K562 (cell line): ENCODE measurements around the gene SPDYA. TPM values are rescaled to one million over a fixed set of nuclear protein-coding genes. Genes with fewer than 3 reads are reported as not detected.

ENCODE experiments used
- CREB5 ChIP-seq: fragments of 250-450 bp; sonication (Bioruptor Pico); IDR thresholded peaks from 2 replicates; pipeline ENCODE4 v1.5.0; 2020; ENCODE audit warnings: mild to moderate bottlenecking
- TAF7 ChIP-seq: fragments of 450-650 bp; IDR thresholded peaks from 2 replicates; pipeline ENCODE4 v1.6.1; 2016; ENCODE audit warnings: missing genetic modification characterization, missing compliant biosample characterization
- TCF3 ChIP-seq: sonication (generic); formaldehyde crosslinking; IDR thresholded peaks from 2 replicates; pipeline ENCODE4 v1.4.0; 2020; ENCODE audit warnings: mild to moderate bottlenecking, missing genetic modification reagents
- ZNF318 ChIP-seq, 2 experiments: fragments of 450-650 bp; IDR thresholded peaks; 2 replicates each; pipeline ENCODE4 v1.6.1; 2016; ENCODE audit warnings: mild to moderate bottlenecking in 2 of 2, borderline replicate concordance in 1 of 2, low read depth in 1 of 2, moderate library complexity in 1 of 2
- ZNF431 ChIP-seq: sonication (generic); formaldehyde crosslinking; IDR thresholded peaks from 2 replicates; pipeline ENCODE4 v1.8.0; 2022; ENCODE audit warnings: mild to moderate bottlenecking, missing genetic modification reagents
- ZNF609 ChIP-seq: sonication (generic); formaldehyde crosslinking; IDR thresholded peaks from 2 replicates; pipeline ENCODE4 v1.8.1; 2023; ENCODE audit warnings: missing genetic modification reagents, mild to moderate bottlenecking, borderline replicate concordance
- polyA plus RNA-seq, 8 experiments: library from polyadenylated mRNA; depleted of rRNA in 4 of 8; stranded (reverse) in 5 of 8; unstranded in 3 of 8; fragments of >200 nt; fragmentation: Nextera tagmentation in 2 of 8; fragmentation: Illumina TruSeq in 1 of 8; extraction: Ambion mirVana in 2 of 8; extraction: Trizol in 1 of 8; gene quantifications; 2 replicates each; pipeline versions ENCODE4 v1.2.1 to v1.2.3, GENCODE V29; 2011 to 2014; ENCODE audit warnings: inconsistent platforms in 1 of 8, missing spikeins in 1 of 8
- total RNA-seq, 7 experiments: library from RNA; depleted of rRNA in 6 of 7; stranded (reverse); fragments of >200 nt in 6 of 7; fragmentation: Illumina TruSeq in 2 of 7; extraction: Trizol in 2 of 7; gene quantifications; 2 replicates each; pipeline versions ENCODE4 v1.2.1 to v1.2.3, GENCODE V29; 2011 to 2021; ENCODE audit warnings: low replicate concordance in 1 of 7

The SPDYA gene
- total and polyA plus RNA-seq, 9 of the 15 experiments (the other 6 are each of a cell fraction or from before 2014, with no cell fraction given), result 0.05 to 1.6 (median 0.30) TPM; not detected in 1

- TF ChIP-seq ZNF609 (CRISPR knock-in tag), result no peak
- no peak for TF ChIP-seq ZNF318 (IDR thresholded peaks at IDR 0.05; ENCODE audit: borderline replicate concordance in 1 of 2, low read depth in 1 of 2)
- TF ChIP-seq TCF3 (CRISPR knock-in tag), result no peak
- no peak for TF ChIP-seq ZNF431
- TF ChIP-seq CREB5 (CRISPR knock-in tag), result no peak
- no peak for TF ChIP-seq TAF7 (tag)
Observed at GRCh38 chr2:28780496-28780895, 30.1 kb upstream of the SPDYA start (continued).
